Measurements from ENCODE around the gene HLA-DQA1. TPM values are rescaled to one million over a fixed set of nuclear protein-coding genes. Genes with fewer than 3 reads are reported as not detected.
"Not testable (repeated sequence)": the region's sequence is repeated elsewhere in the genome, so short reads cannot be mapped to it uniquely, and the experiment has no call there.

Gene HLA-DQA1
- total RNA-seq, 2 experiments from 2014 or later, result 5.9 to 6.9 TPM

DNA sequence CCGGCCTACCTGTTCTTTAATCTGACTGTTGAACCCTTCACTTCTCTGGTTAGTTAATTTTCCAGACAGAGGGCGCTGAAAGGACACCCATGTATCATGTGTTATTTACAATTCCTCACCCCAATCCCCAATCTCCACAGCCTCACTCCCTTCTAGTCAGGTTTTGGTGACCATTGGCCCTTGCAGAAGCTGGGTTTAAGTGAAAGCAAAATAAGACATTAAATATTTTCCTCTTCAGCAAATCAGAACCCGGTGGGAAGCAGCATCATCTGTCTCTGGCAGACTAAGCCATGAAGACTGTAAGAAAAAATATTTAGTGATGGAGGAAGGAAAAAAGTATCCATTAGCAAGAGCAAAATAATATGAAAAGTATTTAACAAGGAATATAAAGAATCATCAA is 9.4 kb upstream of the HLA-DQA1 start:
- peak; percentile 37 for ATAC-seq (ENCODE audit: poor library complexity)
- H3K4me3 ChIP-seq (ENCODE audit: low read length), result no peak overlapping the region
- H3K27me3 Mint-ChIP-seq, result no peaks in the 10 kb centered on the region
- no peaks in the 10 kb centered on the region for H3K36me3 Mint-ChIP-seq (ENCODE audit: low read depth)
- peak overlapping the region; percentile 30 for H3K4me3 Mint-ChIP-seq
- TF ChIP-seq, protein P1, sequence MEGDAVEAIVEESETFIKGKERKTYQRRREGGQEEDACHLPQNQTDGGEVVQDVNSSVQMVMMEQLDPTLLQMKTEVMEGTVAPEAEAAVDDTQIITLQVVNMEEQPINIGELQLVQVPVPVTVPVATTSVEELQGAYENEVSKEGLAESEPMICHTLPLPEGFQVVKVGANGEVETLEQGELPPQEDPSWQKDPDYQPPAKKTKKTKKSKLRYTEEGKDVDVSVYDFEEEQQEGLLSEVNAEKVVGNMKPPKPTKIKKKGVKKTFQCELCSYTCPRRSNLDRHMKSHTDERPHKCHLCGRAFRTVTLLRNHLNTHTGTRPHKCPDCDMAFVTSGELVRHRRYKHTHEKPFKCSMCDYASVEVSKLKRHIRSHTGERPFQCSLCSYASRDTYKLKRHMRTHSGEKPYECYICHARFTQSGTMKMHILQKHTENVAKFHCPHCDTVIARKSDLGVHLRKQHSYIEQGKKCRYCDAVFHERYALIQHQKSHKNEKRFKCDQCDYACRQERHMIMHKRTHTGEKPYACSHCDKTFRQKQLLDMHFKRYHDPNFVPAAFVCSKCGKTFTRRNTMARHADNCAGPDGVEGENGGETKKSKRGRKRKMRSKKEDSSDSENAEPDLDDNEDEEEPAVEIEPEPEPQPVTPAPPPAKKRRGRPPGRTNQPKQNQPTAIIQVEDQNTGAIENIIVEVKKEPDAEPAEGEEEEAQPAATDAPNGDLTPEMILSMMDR (IDR thresholded peaks at IDR 0.05), result no peak
- peak overlapping the region; percentile 38 for H3K27ac Mint-ChIP-seq
- peaks cover 50% of the 10 kb centered on the region for H3K4me1 Mint-ChIP-seq (ENCODE audit: low read depth)
- H3K27ac ChIP-seq (ENCODE audit: low read depth in 1 of 2, low read length in 2 of 2), result no peak overlapping the region
- H3K9me3 Mint-ChIP-seq, result no peaks in the 10 kb centered on the region
- intact Hi-C loops (cut with DNase I, micrococcal nuclease), result loop anchor here in 1 of 2 experiments (5.0 kb wide), 1 partner anchor 54 kb away; no protein-coding TSS in a partner anchor
- H3K36me3 ChIP-seq (ENCODE audit: insufficient read depth, low read length), result no peaks in the 10 kb centered on the region
- H3K9me3 ChIP-seq (ENCODE audit: control insufficient read depth in 1 of 2, insufficient read depth in 1 of 2, low read length in 2 of 2), result no peaks in the 10 kb centered on the region
- CTCF ChIA-PET, result no interaction called here
- peaks cover 12% of the 10 kb centered on the region for H3K4me1 ChIP-seq (ENCODE audit: insufficient read depth, low read length)
- POLR2A ChIA-PET, result no interaction called here
- peak in 7 of 14 experiments; percentile 11 to 71 (median 28) for DNase-seq
- no peaks in the 10 kb centered on the region for H3K27me3 ChIP-seq (ENCODE audit: control insufficient read depth in 1 of 2, insufficient read depth in 2 of 2, low read length in 2 of 2)

DNA sequence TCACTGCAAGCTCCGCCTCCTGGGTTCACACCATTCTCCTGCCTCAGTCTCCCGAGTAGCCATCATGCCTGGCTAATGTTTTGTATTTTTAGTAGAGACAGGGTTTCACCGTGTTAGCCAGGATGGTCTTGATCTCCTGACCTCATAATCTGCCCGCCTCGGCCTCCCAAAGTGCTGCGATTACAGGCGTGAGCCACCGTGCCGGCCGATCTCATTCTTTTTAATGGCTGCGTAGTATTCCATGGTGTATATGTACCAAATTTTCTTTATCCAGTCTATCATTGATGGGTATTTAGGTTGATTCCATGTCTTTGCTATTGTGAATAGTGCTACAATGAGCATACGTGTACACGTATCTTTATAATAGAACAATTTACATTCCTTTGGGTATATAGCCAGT is 7.4 kb upstream of the HLA-DQA1 start:
- H3K4me1 ChIP-seq (ENCODE audit: insufficient read depth, low read length); H3K27me3 Mint-ChIP-seq; H3K4me3 ChIP-seq (ENCODE audit: low read length); H3K27ac ChIP-seq (ENCODE audit: low read depth in 1 of 2, low read length in 2 of 2); ATAC-seq (ENCODE audit: poor library complexity); CTCF ChIA-PET; POLR2A ChIA-PET; H3K36me3 Mint-ChIP-seq (ENCODE audit: low read depth); H3K4me3 Mint-ChIP-seq; DNase-seq; H3K9me3 Mint-ChIP-seq; H3K36me3 ChIP-seq (ENCODE audit: insufficient read depth, low read length); H3K27me3 ChIP-seq (ENCODE audit: control insufficient read depth in 1 of 2, insufficient read depth in 2 of 2, low read length in 2 of 2); H3K9me3 ChIP-seq (ENCODE audit: control insufficient read depth in 1 of 2, insufficient read depth in 1 of 2, low read length in 2 of 2); H3K27ac Mint-ChIP-seq: not testable (repeated sequence)
- intact Hi-C loops (cut with DNase I, micrococcal nuclease), result loop anchor here in 1 of 2 experiments (5.0 kb wide), 1 partner anchor 53 kb away; no protein-coding TSS in a partner anchor
- H3K4me1 Mint-ChIP-seq (ENCODE audit: low read depth), result peaks cover 42% of the 10 kb centered on the region

DNA sequence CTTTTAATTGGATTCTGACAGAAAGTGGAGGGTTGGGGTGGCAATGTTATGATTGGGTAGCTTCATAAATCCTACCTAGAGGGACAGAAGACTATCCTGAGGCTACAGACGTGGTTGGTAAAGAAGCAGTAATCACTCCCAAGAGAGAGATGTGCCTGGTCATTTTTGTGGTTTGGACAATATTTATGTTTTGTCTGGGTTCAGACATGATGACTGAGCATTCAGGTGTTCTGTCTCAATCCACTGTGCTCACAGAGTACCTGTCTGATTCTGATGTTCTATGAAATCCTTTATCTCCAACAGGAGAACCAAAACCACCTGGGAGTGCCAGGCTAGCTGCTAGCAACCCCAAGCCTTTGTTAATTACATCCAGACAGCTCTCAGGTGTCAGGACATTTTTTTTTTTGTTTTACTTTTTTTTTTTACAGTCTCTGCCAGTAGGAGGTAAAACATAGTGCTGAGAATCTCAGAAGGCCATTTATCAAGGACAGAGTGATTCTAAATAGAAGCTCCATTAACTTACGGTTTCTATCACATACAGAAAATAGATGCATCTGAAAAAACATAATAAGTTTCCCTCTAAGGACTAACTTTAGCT is 1.6 kb upstream of the HLA-DQA1 start:
- ChIA-PET POLR2A (no interaction called here), CTCF (interaction anchor here (0.9 kb wide), 1 partner anchor 8 kb away, joined by 4 read pairs; no protein-coding TSS in a partner anchor)
- H3K9me3 Mint-ChIP-seq, result no peaks in the 10 kb centered on the region
- peaks cover 23% of the 10 kb centered on the region for H3K4me1 Mint-ChIP-seq (ENCODE audit: low read depth)
- Histone ChIP-seq H3K27ac (ENCODE audit: low read depth in 1 of 2, low read length in 2 of 2) (no peak overlapping the region), H3K9me3 (ENCODE audit: control insufficient read depth in 1 of 2, insufficient read depth in 1 of 2, low read length in 2 of 2) (no peaks in the 10 kb centered on the region), H3K4me1 (ENCODE audit: insufficient read depth, low read length) (no peaks in the 10 kb centered on the region), H3K4me3 (ENCODE audit: low read length) (no peak overlapping the region), H3K27me3 (ENCODE audit: control insufficient read depth in 1 of 2, insufficient read depth in 2 of 2, low read length in 2 of 2) (no peaks in the 10 kb centered on the region), H3K36me3 (ENCODE audit: insufficient read depth, low read length) (no peaks in the 10 kb centered on the region)
- no peaks in the 10 kb centered on the region for H3K27me3 Mint-ChIP-seq
- no peak for DNase-seq
- TF ChIP-seq, protein P1 (IDR thresholded peaks at IDR 0.05), result no peak
- no peak for ATAC-seq (ENCODE audit: poor library complexity)
- H3K4me3 Mint-ChIP-seq, result no peak overlapping the region
- no peak overlapping the region for H3K27ac Mint-ChIP-seq
- intact Hi-C loops (cut with DNase I, micrococcal nuclease), result no loop called here
- H3K36me3 Mint-ChIP-seq (ENCODE audit: low read depth), result no peaks in the 10 kb centered on the region

- Histone ChIP-seq H3K4me1 (ENCODE audit: insufficient read depth, low read length) (no peaks in the 10 kb centered on the region), H3K36me3 (ENCODE audit: insufficient read depth, low read length) (no peaks in the 10 kb centered on the region), H3K9me3 (ENCODE audit: control insufficient read depth in 1 of 2, insufficient read depth in 1 of 2, low read length in 2 of 2) (no peaks in the 10 kb centered on the region), H3K4me3 (ENCODE audit: low read length) (no peak overlapping the region), H3K27ac (ENCODE audit: low read depth in 1 of 2, low read length in 2 of 2) (no peak overlapping the region), H3K27me3 (ENCODE audit: control insufficient read depth in 1 of 2, insufficient read depth in 2 of 2, low read length in 2 of 2) (no peaks in the 10 kb centered on the region)
- Mint-ChIP-seq H3K4me3 (no peak overlapping the region), H3K9me3 (no peaks in the 10 kb centered on the region), H3K4me1 (ENCODE audit: low read depth) (peaks cover 26% of the 10 kb centered on the region), H3K36me3 (ENCODE audit: low read depth) (no peaks in the 10 kb centered on the region), H3K27ac (no peak overlapping the region), H3K27me3 (no peaks in the 10 kb centered on the region)
- ChIA-PET CTCF (interaction anchor here (1.2 to 1.3 kb wide), 2 partner anchors 15 to 225 kb away, joined by 3 read pairs; no protein-coding TSS in a partner anchor), POLR2A (no interaction called here)
- intact Hi-C loops (cut with DNase I, micrococcal nuclease), result no loop called here
- TF ChIP-seq, protein P1 (IDR thresholded peaks at IDR 0.05), result no peak
- ATAC-seq (ENCODE audit: poor library complexity) (no peak), DNase-seq (no peak)
Measured at GRCh38 chr6:32637883-32638282, 677 bp downstream of the HLA-DQA1 start.

Measured in CD4-positive, alpha-beta T cell (primary cell).